ENCODE data around the gene CD84.

- TF ChIP-seq CTCF (IDR thresholded peaks at IDR 0.05) (no peak), POLR2AphosphoS5 (IDR thresholded peaks at IDR 0.05; ENCODE audit: insufficient read depth in 1 of 2, low read depth in 1 of 2) (no peak)
Measured at GRCh38 chr1:160597051-160597450, 17.8 kb upstream of the CD84 start.
